Neural cell (in vitro differentiated cells): ENCODE data around the gene SKP1. TPM values are rescaled to one million over a fixed set of nuclear protein-coding genes. Genes with fewer than 3 reads are reported as not detected.

Experiments used
- H2AFZ ChIP-seq: fragments of 200-600, 300-800 bp; sonication (generic), shearing (Covaris generic); 2 replicates; pipeline ENCODE4 v1.6.0; 2014; ENCODE audit warnings: low read depth, mild to moderate bottlenecking, antibody characterized with exemption, low read length, moderate library complexity
- H3F3A ChIP-seq: fragments of 200-600 bp; shearing (Covaris generic); 2 replicates; pipeline ENCODE4 v1.6.1; 2016; ENCODE audit warnings: mild to moderate bottlenecking, moderate library complexity, mixed read lengths, antibody characterized with exemption, low read length; ENCODE audit not compliant: insufficient read depth, poor library complexity, severe bottlenecking
- H3K27ac ChIP-seq: fragments of 200-600, 300-800 bp; sonication (generic), shearing (Covaris generic); 2 replicates; pipeline ENCODE4 v1.5.1; 2014; ENCODE audit warnings: mild to moderate bottlenecking, low read length, moderate library complexity
- H3K27me3 ChIP-seq: fragments of 300-800, 200-600 bp; sonication (generic), shearing (Covaris generic); 2 replicates; pipeline ENCODE4 v1.6.0; 2014; ENCODE audit warnings: mild to moderate bottlenecking, low read depth, low read length, moderate library complexity; ENCODE audit not compliant: insufficient read depth
- H3K36me3 ChIP-seq: fragments of 300-800, 200-600 bp; sonication (generic), shearing (Covaris generic); 2 replicates; pipeline ENCODE4 v1.5.1; 2014; ENCODE audit warnings: mild to moderate bottlenecking, antibody characterized with exemption, low read length, moderate library complexity; ENCODE audit not compliant: insufficient read depth
- H3K4me2 ChIP-seq: fragments of 300-800, 200-600 bp; sonication (generic), shearing (Covaris generic); 2 replicates; pipeline ENCODE4 v1.6.0; 2014; ENCODE audit warnings: mild to moderate bottlenecking, low read length
- H3K4me3 ChIP-seq: fragments of 300-800, 200-600 bp; sonication (generic), shearing (Covaris generic); 2 replicates; pipeline ENCODE4 v1.5.1; 2014; ENCODE audit warnings: mild to moderate bottlenecking, low read length, moderate library complexity
- H3K79me2 ChIP-seq: fragments of 200-600 bp; shearing (Covaris generic); replicated peaks from 2 replicates; pipeline ENCODE4 v1.6.0; 2014; ENCODE audit warnings: mild to moderate bottlenecking, low read length, moderate library complexity; ENCODE audit not compliant: insufficient read depth
- H3K9ac ChIP-seq: fragments of 300-800, 200-600 bp; sonication (generic), shearing (Covaris generic); 2 replicates; pipeline ENCODE4 v1.6.1; 2016; ENCODE audit warnings: mild to moderate bottlenecking, low read length, mixed read lengths
- H3K9me2 ChIP-seq: fragments of 200-600 bp; shearing (Covaris generic); 2 replicates; pipeline ENCODE4 v1.6.1; 2016; ENCODE audit warnings: mild to moderate bottlenecking, low read length, mixed read lengths; ENCODE audit not compliant: insufficient read depth
- H3K9me3 ChIP-seq: fragments of 200-600, 300-800 bp; sonication (generic), shearing (Covaris generic); 2 replicates; pipeline ENCODE4 v1.6.1; 2016; ENCODE audit warnings: mild to moderate bottlenecking, mixed run types, low read length, moderate library complexity, mixed read lengths
- H4K20me1 ChIP-seq: fragments of 200-600 bp; shearing (Covaris generic); 2 replicates; pipeline ENCODE4 v1.6.1; 2016; ENCODE audit warnings: mild to moderate bottlenecking, mixed run types; ENCODE audit not compliant: insufficient read depth
- CTCF ChIP-seq: fragments of 450-650 bp; IDR thresholded peaks from 2 replicates; pipeline ENCODE4 v1.5.1; 2014; ENCODE audit warnings: antibody characterized with exemption, mild to moderate bottlenecking, moderate library complexity; ENCODE audit not compliant: poor library complexity, severe bottlenecking
- EP300 ChIP-seq: fragments of 450-650 bp; conservative IDR thresholded peaks from 2 replicates; pipeline ENCODE4 v1.6.1; 2014; ENCODE audit warnings: antibody characterized with exemption, mild to moderate bottlenecking, moderate library complexity; ENCODE audit not compliant: poor library complexity, severe bottlenecking
- EZH2 ChIP-seq: fragments of 200-600, 300-800 bp; shearing (Covaris generic), sonication (generic); IDR thresholded peaks from 2 replicates; pipeline ENCODE4 v1.6.1; 2014; ENCODE audit warnings: antibody characterized with exemption, low read length, borderline replicate concordance, mild to moderate bottlenecking; ENCODE audit not compliant: insufficient read depth, poor library complexity, severe bottlenecking
- MXI1 ChIP-seq: fragments of 450-650 bp; conservative IDR thresholded peaks from 2 replicates; pipeline ENCODE4 v1.6.1; 2014; ENCODE audit warnings: antibody characterized with exemption, mild to moderate bottlenecking; ENCODE audit not compliant: poor library complexity, severe bottlenecking
- POLR2AphosphoS5 ChIP-seq: IDR thresholded peaks from 2 replicates; pipeline ENCODE4 v1.6.1; 2012
- RAD21 ChIP-seq: fragments of 450-650 bp; conservative IDR thresholded peaks from 2 replicates; pipeline ENCODE4 v1.6.1; 2014; ENCODE audit warnings: antibody characterized with exemption, mild to moderate bottlenecking, moderate library complexity
- REST ChIP-seq: IDR thresholded peaks from 2 replicates; pipeline ENCODE4 v1.6.1; 2012; ENCODE audit warnings: borderline replicate concordance
- SMC3 ChIP-seq: fragments of 450-650 bp; conservative IDR thresholded peaks from 2 replicates; pipeline ENCODE4 v1.6.1; 2014; ENCODE audit warnings: antibody characterized with exemption, mild to moderate bottlenecking, moderate library complexity; ENCODE audit not compliant: poor library complexity
- TAF1 ChIP-seq: IDR thresholded peaks from 2 replicates; pipeline ENCODE4 v1.6.1; 2012; ENCODE audit warnings: low read depth
- polyA minus RNA-seq: library from RNA; depleted of rRNA, polyadenylated mRNA; stranded (reverse); fragments of >200 nt; gene quantifications from 2 replicates; pipeline ENCODE4 v1.2.3, GENCODE V29; 2014
- polyA plus RNA-seq: library from polyadenylated mRNA; depleted of rRNA; stranded (reverse); fragments of >200 nt; gene quantifications from 2 replicates; pipeline ENCODE4 v1.2.3, GENCODE V29; 2014

Gene SKP1
- 1,249 and 1,492 TPM in 2 replicates for polyA plus RNA-seq
- polyA minus RNA-seq: 219 and 318 TPM in 2 replicates

- TF ChIP-seq SMC3 (peak; percentile 40), EZH2 (no peak), REST (peak; percentile 69), EP300 (peak; percentile 53), MXI1 (peak; percentile 54), TAF1 (peak; percentile 18), RAD21 (peak; percentile 26), POLR2AphosphoS5 (peak; percentile 95), CTCF (no peak)
- H3K27me3 ChIP-seq: no peaks in the 10 kb centered on the region
- peak within 1 kb of the TSS; percentile 97 for H3K4me2 ChIP-seq
- H3K9ac ChIP-seq: peak within 1 kb of the TSS; percentile 94
- no peaks in the 10 kb centered on the region for H3K36me3 ChIP-seq
- peaks cover 6% of the 10 kb centered on the region for H4K20me1 ChIP-seq
- H2AFZ ChIP-seq: peak within 1 kb of the TSS; percentile 75
- peaks cover 41% of the 10 kb centered on the region for H3K79me2 ChIP-seq
- peak within 1 kb of the TSS; percentile 99 for H3K4me3 ChIP-seq
- no peaks in the 10 kb centered on the region for H3K9me2 ChIP-seq
- no peaks in the 10 kb centered on the region for H3F3A ChIP-seq
- peak within 1 kb of the TSS; percentile 97 for H3K27ac ChIP-seq
- H3K9me3 ChIP-seq: no peaks in the 10 kb centered on the region
These were observed at the start of gene SKP1 for GRCh38 chr5:134176511-134177368. Gene SKP1 (minus strand): TSS chr5:134176950. CDS start chr5:134174022, 2,928 bp downstream.

GRCh38 chr5:134225780-134226440, 49.2 kb upstream of the SKP1 start, which contains the start of gene PPP2CA:
Gene PPP2CA (minus strand): TSS chr5:134226073. CDS start chr5:134225861, 212 bp downstream.
- no peaks in the 10 kb centered on the region for H3K9me3 ChIP-seq
- H3K27me3 ChIP-seq: no peaks in the 10 kb centered on the region
- peaks cover 63% of the 10 kb centered on the region for H3K79me2 ChIP-seq
- H3K27ac ChIP-seq: peak within 1 kb of the TSS; percentile 100
- H3K4me2 ChIP-seq: peak within 1 kb of the TSS; percentile 91
- TF ChIP-seq TAF1: peak; percentile 81
- no peak for TF ChIP-seq EZH2
- peak; percentile 90 for TF ChIP-seq REST
- TF ChIP-seq CTCF: no peak
- no peak for TF ChIP-seq EP300
- peak; percentile 65 for TF ChIP-seq MXI1
- no peak for TF ChIP-seq RAD21
- no peak for TF ChIP-seq SMC3
- peak; percentile 95 for TF ChIP-seq POLR2AphosphoS5
- H3K9ac ChIP-seq: peak within 1 kb of the TSS; percentile 100
- H3K4me3 ChIP-seq: peak within 1 kb of the TSS; percentile 96
- no peaks in the 10 kb centered on the region for H3K36me3 ChIP-seq
- peak within 1 kb of the TSS; percentile 97 for H2AFZ ChIP-seq
- peaks cover 3% of the 10 kb centered on the region for H3F3A ChIP-seq
- H4K20me1 ChIP-seq: peaks cover 5% of the 10 kb centered on the region
- H3K9me2 ChIP-seq: no peaks in the 10 kb centered on the region
